ENCODE measurements around the gene SMPD2.

The SMPD2 gene

DNA sequence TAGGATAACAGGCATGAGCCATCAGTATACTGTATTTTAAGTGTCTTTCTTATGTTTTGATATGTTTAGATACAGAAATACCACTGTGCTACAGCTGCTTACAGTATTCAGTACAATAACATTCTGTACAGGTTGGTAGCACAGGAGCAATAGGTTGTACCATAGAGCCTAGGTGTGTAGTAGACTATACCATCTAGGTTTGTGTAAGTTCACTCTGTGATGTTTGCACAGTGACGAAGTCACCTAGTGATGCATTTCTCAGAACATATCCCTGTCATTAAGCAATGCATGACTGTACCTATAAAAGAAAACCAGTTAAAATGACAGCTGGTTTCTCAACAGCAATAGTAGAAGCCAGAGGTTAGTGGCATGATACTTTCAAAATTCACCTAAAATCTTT is 45.5 kb downstream of the SMPD2 start:
- no peak for DNase-seq

DNA sequence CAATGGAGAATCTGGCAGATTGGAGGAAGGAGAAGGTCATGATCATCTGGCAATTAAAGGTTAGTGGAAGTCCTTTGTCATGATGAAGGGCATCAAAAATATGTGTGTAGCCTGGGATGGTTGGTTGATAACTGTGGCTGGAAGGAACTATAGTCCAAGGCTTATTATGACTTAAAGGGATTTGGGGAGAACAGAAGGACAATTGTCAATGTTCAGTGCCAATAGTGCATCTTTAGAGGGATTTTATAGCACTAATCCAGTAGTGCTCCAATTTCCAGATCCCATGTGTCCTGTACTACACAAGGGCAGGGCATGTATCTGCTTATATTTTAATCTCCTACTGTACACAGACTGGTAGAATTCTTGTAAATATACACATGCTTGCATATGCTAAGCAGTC is 47.5 kb downstream of the SMPD2 start:
- DNase-seq: no peak

DNA sequence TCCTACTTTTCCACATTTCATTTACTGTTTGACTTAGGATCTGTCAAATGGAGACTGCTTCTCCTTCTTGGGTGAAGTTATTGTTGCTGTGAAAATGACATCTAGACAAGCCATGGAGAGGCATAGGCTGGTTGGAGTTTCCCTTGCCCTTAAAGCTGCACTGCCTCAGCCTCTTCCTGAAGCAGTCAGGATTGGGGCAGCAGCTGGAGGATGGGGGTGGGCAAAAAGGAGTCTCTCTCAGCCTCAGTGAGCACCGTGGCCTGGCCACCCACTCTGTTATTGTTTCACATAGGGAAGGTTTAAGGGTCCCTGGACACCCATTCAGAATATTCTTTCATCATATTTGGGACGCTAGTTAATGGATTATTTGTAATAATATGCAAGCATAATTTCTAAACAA is 50.2 kb downstream of the SMPD2 start:
- DNase-seq: no peak

DNA sequence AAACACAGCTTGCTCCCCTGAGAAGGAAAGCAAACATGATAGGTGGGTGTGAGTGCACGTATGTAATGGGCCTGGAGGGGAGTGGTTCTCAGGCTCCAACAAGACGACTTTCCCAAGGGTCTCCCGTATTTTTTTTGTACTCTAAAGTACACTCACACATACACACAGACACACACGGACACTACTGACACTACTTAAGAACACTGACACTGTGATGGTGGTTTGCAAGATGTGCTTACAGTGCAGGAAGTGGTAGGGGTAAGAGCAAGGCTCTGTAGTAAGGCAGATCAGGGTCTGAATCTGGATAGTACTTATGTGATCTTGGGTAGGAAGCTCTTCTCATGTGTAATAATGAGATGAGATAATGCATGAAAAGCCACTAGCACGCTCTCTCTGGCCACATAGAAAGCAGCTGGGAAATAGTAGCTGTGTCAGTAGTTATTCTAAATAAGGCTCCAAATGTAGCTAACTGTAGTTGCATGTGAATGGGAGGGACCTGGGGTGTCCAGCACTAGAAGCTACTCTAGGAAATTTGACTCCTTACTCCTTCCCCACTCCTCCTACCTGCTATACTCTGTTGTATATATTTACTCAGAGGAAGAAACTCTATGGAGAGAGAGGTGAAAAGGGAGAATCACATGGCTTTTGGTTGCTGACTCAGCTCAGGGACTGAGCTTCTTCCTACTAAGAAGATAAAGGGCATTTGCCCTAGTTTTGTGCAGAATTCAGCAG is 50.8 kb downstream of the SMPD2 start:
- peak; percentile 20 for DNase-seq

Data from NCI-H226 (cell line).